WTC11 (cell line): ENCODE measurements around the gene PHKB. TPM values are rescaled to one million over a fixed set of nuclear protein-coding genes. Genes with fewer than 3 reads are reported as not detected.

Experiments
- ATAC-seq: fragments of 200-7000 bp; cut with Tn5 transposase; 2 replicates; pipeline ENCODE4 v1.10.0; 2021; ENCODE audit warnings: mild to moderate bottlenecking, moderate library complexity
- CTCF ChIA-PET: fragments of 300-600 bp; sonication (Branson Sonifier 250); formaldehyde crosslinking; loops from one replicate; lab custom pipeline; 2021; ENCODE audit warnings: antibody characterized with exemption; lab: Charles Lee
- POLR2A ChIA-PET: fragments of 350-600 bp; sonication (Branson Sonifier 250); formaldehyde crosslinking; loops from one replicate; lab custom pipeline; 2021; ENCODE audit warnings: antibody characterized with exemption; lab: Charles Lee
- DNase-seq: peaks from one replicate; pipeline ENCODE4 v3.0.0; 2021; ENCODE audit warnings: low spot score
- H3K27ac Mint-ChIP-seq: 2 replicates; pipeline ENCODE4 v1.8.0; 2021; ENCODE audit warnings: mixed read lengths
- H3K27me3 Mint-ChIP-seq: 2 replicates; pipeline ENCODE4 v1.8.0; 2021; ENCODE audit warnings: low read depth, mild to moderate bottlenecking, moderate library complexity, mixed read lengths
- H3K36me3 Mint-ChIP-seq: 2 replicates; pipeline ENCODE4 v1.8.0; 2021; ENCODE audit warnings: mixed read lengths
- H3K4me1 Mint-ChIP-seq: 2 replicates; pipeline ENCODE4 v1.8.0; 2022; ENCODE audit warnings: mixed read lengths
- H3K4me3 Mint-ChIP-seq: 2 replicates; pipeline ENCODE4 v1.8.0; 2021; ENCODE audit warnings: mild to moderate bottlenecking, moderate library complexity, mixed read lengths
- H3K9me3 Mint-ChIP-seq: 2 replicates; pipeline ENCODE4 v1.8.0; 2021; ENCODE audit warnings: mixed read lengths
- ATF1 ChIP-seq: sonication (generic); formaldehyde crosslinking; IDR thresholded peaks from 2 replicates; pipeline ENCODE4 v1.8.1; 2023; ENCODE audit warnings: mild to moderate bottlenecking, moderate library complexity, missing genetic modification reagents
- CBFB ChIP-seq: sonication (generic); formaldehyde crosslinking; IDR thresholded peaks from 2 replicates; pipeline ENCODE4 v1.8.1; 2022; ENCODE audit warnings: mild to moderate bottlenecking, low read depth, missing genetic modification reagents
- ELF4 ChIP-seq: sonication (generic); formaldehyde crosslinking; IDR thresholded peaks from 2 replicates; pipeline ENCODE4 v1.8.1; 2022; ENCODE audit warnings: low read depth, mild to moderate bottlenecking, moderate library complexity, missing genetic modification reagents
- ETV6 ChIP-seq: sonication (generic); formaldehyde crosslinking; IDR thresholded peaks from 2 replicates; pipeline ENCODE4 v1.8.1; 2022; ENCODE audit warnings: mild to moderate bottlenecking, missing genetic modification reagents
- FOXK1 ChIP-seq: sonication (generic); formaldehyde crosslinking; IDR thresholded peaks from 2 replicates; pipeline ENCODE4 v1.8.0; 2022; ENCODE audit warnings: mild to moderate bottlenecking, moderate library complexity, missing genetic modification reagents
- GRHL2 ChIP-seq: fragments of 250-450 bp; sonication (Bioruptor Pico); IDR thresholded peaks from 2 replicates; pipeline ENCODE4 v1.8.0; 2022; ENCODE audit warnings: mild to moderate bottlenecking, moderate library complexity; ENCODE audit not compliant: insufficient replicate concordance, severe bottlenecking
- HMGA2 ChIP-seq: fragments of 250-450 bp; sonication (Bioruptor Pico); IDR thresholded peaks from 2 replicates; pipeline ENCODE4 v1.4.0; 2021; ENCODE audit warnings: mild to moderate bottlenecking, moderate library complexity
- IRF2 ChIP-seq: sonication (generic); formaldehyde crosslinking; IDR thresholded peaks from 2 replicates; pipeline ENCODE4 v1.8.0; 2022; ENCODE audit warnings: low read depth, missing genetic modification reagents, borderline replicate concordance
- JAZF1 ChIP-seq: fragments of 250-450 bp; sonication (Bioruptor Pico); IDR thresholded peaks from 2 replicates; pipeline ENCODE4 v1.9.0; 2021; ENCODE audit warnings: moderate library complexity, mild to moderate bottlenecking, inconsistent platforms
- JUN ChIP-seq: sonication (generic); formaldehyde crosslinking; IDR thresholded peaks from 2 replicates; pipeline ENCODE4 v1.8.0; 2023; ENCODE audit warnings: mild to moderate bottlenecking, missing genetic modification reagents
- MYBL2 ChIP-seq: sonication (generic); formaldehyde crosslinking; IDR thresholded peaks from 2 replicates; pipeline ENCODE4 v1.8.1; 2023; ENCODE audit warnings: mild to moderate bottlenecking, moderate library complexity, missing genetic modification reagents
- NFATC4 ChIP-seq: fragments of 250-450 bp; sonication (Bioruptor Pico); IDR thresholded peaks from 2 replicates; pipeline ENCODE4 v1.9.0; 2021; ENCODE audit warnings: mild to moderate bottlenecking
- NFE2L1 ChIP-seq: sonication (generic); formaldehyde crosslinking; IDR thresholded peaks from 2 replicates; pipeline ENCODE4 v1.8.1; 2023; ENCODE audit warnings: missing genetic modification reagents
- NR2C2 ChIP-seq: sonication (generic); formaldehyde crosslinking; IDR thresholded peaks from 2 replicates; pipeline ENCODE4 v1.8.0; 2022; ENCODE audit warnings: mild to moderate bottlenecking, missing genetic modification reagents
- RELA ChIP-seq: sonication (generic); formaldehyde crosslinking; IDR thresholded peaks from 2 replicates; pipeline ENCODE4 v1.8.1; 2022; ENCODE audit warnings: missing genetic modification reagents, mild to moderate bottlenecking, borderline replicate concordance
- SP1 ChIP-seq: sonication (generic); formaldehyde crosslinking; conservative IDR thresholded peaks from 2 replicates; pipeline ENCODE4 v1.8.1; 2022; ENCODE audit warnings: missing genetic modification reagents
- TEAD1 ChIP-seq: sonication (generic); formaldehyde crosslinking; IDR thresholded peaks from 2 replicates; pipeline ENCODE4 v1.8.0; 2022; ENCODE audit warnings: mild to moderate bottlenecking, missing genetic modification reagents
- ZBTB21 ChIP-seq: sonication (generic); formaldehyde crosslinking; IDR thresholded peaks from 2 replicates; pipeline ENCODE4 v1.8.1; 2023; ENCODE audit warnings: mild to moderate bottlenecking, missing genetic modification reagents, borderline replicate concordance
- ZNF121 ChIP-seq: sonication (generic); formaldehyde crosslinking; IDR thresholded peaks from 2 replicates; pipeline ENCODE4 v1.8.0; 2023; ENCODE audit warnings: missing genetic modification reagents
- ZNF396 ChIP-seq: fragments of 250-450 bp; sonication (Bioruptor Pico); IDR thresholded peaks from 2 replicates; pipeline ENCODE4 v1.8.0; 2021; ENCODE audit warnings: mild to moderate bottlenecking, moderate library complexity, borderline replicate concordance
- ZNF671 ChIP-seq: fragments of 250-450 bp; sonication (Bioruptor Pico); IDR thresholded peaks from 2 replicates; pipeline ENCODE4 v1.8.0; 2021; ENCODE audit warnings: mild to moderate bottlenecking
- total RNA-seq: library from RNA; stranded (reverse); gene quantifications from 3 replicates; pipeline ENCODE4 v1.2.3, GENCODE V29; 2021
- TF ChIP-seq, protein P1 (sequence below): fragments of 250-450 bp; sonication (Bioruptor Pico); IDR thresholded peaks from 2 replicates; pipeline ENCODE4 v2.1.2; 2022; ENCODE audit warnings: mild to moderate bottlenecking, moderate library complexity
- TF ChIP-seq, protein P2 (sequence below): sonication (generic); formaldehyde crosslinking; IDR thresholded peaks from 2 replicates; pipeline ENCODE4 v1.8.1; 2023; ENCODE audit warnings: mild to moderate bottlenecking, missing genetic modification reagents
- TF ChIP-seq, protein P3 (sequence below): sonication (generic); formaldehyde crosslinking; IDR thresholded peaks from 2 replicates; pipeline ENCODE4 v1.8.1; 2022; ENCODE audit warnings: low read depth, mild to moderate bottlenecking, moderate library complexity, missing genetic modification reagents, borderline replicate concordance
- TF ChIP-seq, protein P4 (sequence below): sonication (generic); formaldehyde crosslinking; conservative IDR thresholded peaks from 2 replicates; pipeline ENCODE4 v1.8.1; 2022; ENCODE audit warnings: mild to moderate bottlenecking, missing genetic modification reagents
- TF ChIP-seq, protein P5 (sequence below): sonication (generic); formaldehyde crosslinking; IDR thresholded peaks from 2 replicates; pipeline ENCODE4 v1.8.1; 2023; ENCODE audit warnings: mild to moderate bottlenecking, missing genetic modification reagents
- TF ChIP-seq, protein P6 (sequence below): fragments of 250-450 bp; sonication (Bioruptor Pico); IDR thresholded peaks from 2 replicates; pipeline ENCODE4 v1.9.0; 2021; ENCODE audit warnings: mild to moderate bottlenecking

Gene PHKB
- total RNA-seq, 1 experiment from 2014 or later: 43.9 TPM

DNA sequence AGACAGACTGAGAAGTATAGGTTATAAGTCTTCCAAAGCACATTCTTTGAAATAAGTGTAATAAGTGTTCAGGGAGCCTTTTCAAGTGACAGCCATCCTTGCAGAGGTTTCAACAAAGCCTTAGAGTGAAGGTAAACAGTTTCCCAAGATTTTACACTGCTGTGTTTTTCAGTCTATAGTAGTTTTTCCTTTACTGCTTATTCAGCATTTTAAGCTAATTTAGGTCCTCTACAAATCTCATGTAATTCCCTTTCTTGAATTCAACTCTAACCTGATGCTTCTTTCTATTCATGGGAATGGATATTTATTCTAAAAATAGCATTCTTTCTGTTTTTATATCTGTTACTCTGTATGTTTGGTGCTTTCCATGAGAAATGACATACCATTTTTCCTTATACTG lies 211.3 kb downstream of the PHKB start:
- Mint-ChIP-seq H3K9me3 (no peaks in the 10 kb centered on the region; the same call in 1 of the 2 replicates), H3K4me1 (no peaks in the 10 kb centered on the region), H3K4me3 (no peak overlapping the region), H3K27ac (no peak overlapping the region), H3K27me3 (no peaks in the 10 kb centered on the region)
- ATAC-seq (no peak), DNase-seq (no peak)
- CTCF ChIA-PET: no interaction called here
- TF ChIP-seq, protein P1, sequence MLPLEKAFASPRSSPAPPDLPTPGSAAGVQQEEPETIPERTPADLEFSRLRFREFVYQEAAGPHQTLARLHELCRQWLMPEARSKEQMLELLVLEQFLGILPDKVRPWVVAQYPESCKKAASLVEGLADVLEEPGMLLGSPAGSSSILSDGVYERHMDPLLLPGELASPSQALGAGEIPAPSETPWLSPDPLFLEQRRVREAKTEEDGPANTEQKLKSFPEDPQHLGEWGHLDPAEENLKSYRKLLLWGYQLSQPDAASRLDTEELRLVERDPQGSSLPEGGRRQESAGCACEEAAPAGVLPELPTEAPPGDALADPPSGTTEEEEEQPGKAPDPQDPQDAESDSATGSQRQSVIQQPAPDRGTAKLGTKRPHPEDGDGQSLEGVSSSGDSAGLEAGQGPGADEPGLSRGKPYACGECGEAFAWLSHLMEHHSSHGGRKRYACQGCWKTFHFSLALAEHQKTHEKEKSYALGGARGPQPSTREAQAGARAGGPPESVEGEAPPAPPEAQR (CRISPR knock-in tag): no peak
- TF ChIP-seq, protein P2, sequence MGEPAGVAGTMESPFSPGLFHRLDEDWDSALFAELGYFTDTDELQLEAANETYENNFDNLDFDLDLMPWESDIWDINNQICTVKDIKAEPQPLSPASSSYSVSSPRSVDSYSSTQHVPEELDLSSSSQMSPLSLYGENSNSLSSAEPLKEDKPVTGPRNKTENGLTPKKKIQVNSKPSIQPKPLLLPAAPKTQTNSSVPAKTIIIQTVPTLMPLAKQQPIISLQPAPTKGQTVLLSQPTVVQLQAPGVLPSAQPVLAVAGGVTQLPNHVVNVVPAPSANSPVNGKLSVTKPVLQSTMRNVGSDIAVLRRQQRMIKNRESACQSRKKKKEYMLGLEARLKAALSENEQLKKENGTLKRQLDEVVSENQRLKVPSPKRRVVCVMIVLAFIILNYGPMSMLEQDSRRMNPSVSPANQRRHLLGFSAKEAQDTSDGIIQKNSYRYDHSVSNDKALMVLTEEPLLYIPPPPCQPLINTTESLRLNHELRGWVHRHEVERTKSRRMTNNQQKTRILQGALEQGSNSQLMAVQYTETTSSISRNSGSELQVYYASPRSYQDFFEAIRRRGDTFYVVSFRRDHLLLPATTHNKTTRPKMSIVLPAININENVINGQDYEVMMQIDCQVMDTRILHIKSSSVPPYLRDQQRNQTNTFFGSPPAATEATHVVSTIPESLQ (CRISPR knock-in tag): no peak
- TF ChIP-seq HMGA2 (CRISPR knock-in tag) (no peak), CBFB (CRISPR knock-in tag) (no peak), TEAD1 (CRISPR knock-in tag) (no peak), JAZF1 (CRISPR knock-in tag) (no peak), JUN (CRISPR knock-in tag) (no peak), NFATC4 (no peak), ZBTB21 (no peak), NFE2L1 (CRISPR knock-in tag) (no peak), ZNF121 (CRISPR knock-in tag) (no peak), MYBL2 (CRISPR knock-in tag) (no peak), RELA (CRISPR knock-in tag) (no peak), ZNF671 (CRISPR knock-in tag) (no peak), FOXK1 (CRISPR knock-in tag) (no peak)
- TF ChIP-seq, protein P3, sequence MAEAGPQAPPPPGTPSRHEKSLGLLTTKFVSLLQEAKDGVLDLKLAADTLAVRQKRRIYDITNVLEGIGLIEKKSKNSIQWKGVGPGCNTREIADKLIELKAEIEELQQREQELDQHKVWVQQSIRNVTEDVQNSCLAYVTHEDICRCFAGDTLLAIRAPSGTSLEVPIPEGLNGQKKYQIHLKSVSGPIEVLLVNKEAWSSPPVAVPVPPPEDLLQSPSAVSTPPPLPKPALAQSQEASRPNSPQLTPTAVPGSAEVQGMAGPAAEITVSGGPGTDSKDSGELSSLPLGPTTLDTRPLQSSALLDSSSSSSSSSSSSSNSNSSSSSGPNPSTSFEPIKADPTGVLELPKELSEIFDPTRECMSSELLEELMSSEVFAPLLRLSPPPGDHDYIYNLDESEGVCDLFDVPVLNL (CRISPR knock-in tag): no peak
- TF ChIP-seq, protein P4, sequence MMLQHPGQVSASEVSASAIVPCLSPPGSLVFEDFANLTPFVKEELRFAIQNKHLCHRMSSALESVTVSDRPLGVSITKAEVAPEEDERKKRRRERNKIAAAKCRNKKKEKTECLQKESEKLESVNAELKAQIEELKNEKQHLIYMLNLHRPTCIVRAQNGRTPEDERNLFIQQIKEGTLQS (CRISPR knock-in tag): no peak
- TF ChIP-seq, protein P5, sequence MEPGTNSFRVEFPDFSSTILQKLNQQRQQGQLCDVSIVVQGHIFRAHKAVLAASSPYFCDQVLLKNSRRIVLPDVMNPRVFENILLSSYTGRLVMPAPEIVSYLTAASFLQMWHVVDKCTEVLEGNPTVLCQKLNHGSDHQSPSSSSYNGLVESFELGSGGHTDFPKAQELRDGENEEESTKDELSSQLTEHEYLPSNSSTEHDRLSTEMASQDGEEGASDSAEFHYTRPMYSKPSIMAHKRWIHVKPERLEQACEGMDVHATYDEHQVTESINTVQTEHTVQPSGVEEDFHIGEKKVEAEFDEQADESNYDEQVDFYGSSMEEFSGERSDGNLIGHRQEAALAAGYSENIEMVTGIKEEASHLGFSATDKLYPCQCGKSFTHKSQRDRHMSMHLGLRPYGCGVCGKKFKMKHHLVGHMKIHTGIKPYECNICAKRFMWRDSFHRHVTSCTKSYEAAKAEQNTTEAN: no peak
- TF ChIP-seq, all 79 proteins: peak for 0
- POLR2A ChIA-PET: no interaction called here
- H3K36me3 Mint-ChIP-seq: peaks cover 4% of the 10 kb centered on the region; the same call in 1 of the 2 replicates

DNA sequence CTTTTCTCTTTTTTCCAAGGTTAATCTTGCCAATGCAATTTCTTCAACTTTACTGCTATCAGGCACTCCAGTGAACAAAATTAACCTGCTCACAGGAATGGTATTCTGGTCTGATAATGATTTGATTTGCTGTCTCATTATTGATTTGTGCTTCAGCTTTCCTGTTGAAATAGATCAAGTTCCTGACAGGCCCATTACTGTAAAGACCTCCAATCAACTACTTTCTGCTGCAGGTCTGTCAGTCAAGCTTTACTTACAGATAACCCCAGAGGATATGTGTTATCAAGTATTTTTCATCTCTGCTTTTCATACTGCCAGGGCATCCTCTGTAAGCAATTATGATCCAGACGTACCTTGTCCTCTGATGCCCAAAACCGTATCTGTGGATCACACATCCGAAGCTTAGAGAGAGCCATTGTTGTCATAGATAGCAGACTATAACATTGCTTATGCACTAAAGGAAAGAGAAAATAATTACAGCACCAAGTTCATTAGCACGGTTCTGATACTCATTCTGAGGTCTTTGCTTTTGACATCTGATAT lies 215.6 kb downstream of the PHKB start:
- DNase-seq (no peak), ATAC-seq (no peak)
- Mint-ChIP-seq H3K27ac (no peak overlapping the region), H3K4me3 (no peak overlapping the region), H3K27me3 (no peaks in the 10 kb centered on the region), H3K4me1 (no peaks in the 10 kb centered on the region), H3K9me3 (peaks cover 13% of the 10 kb centered on the region), H3K36me3 (peaks cover 13% of the 10 kb centered on the region)
- ChIA-PET POLR2A (no interaction called here), CTCF (no interaction called here)
- TF ChIP-seq, protein P6, sequence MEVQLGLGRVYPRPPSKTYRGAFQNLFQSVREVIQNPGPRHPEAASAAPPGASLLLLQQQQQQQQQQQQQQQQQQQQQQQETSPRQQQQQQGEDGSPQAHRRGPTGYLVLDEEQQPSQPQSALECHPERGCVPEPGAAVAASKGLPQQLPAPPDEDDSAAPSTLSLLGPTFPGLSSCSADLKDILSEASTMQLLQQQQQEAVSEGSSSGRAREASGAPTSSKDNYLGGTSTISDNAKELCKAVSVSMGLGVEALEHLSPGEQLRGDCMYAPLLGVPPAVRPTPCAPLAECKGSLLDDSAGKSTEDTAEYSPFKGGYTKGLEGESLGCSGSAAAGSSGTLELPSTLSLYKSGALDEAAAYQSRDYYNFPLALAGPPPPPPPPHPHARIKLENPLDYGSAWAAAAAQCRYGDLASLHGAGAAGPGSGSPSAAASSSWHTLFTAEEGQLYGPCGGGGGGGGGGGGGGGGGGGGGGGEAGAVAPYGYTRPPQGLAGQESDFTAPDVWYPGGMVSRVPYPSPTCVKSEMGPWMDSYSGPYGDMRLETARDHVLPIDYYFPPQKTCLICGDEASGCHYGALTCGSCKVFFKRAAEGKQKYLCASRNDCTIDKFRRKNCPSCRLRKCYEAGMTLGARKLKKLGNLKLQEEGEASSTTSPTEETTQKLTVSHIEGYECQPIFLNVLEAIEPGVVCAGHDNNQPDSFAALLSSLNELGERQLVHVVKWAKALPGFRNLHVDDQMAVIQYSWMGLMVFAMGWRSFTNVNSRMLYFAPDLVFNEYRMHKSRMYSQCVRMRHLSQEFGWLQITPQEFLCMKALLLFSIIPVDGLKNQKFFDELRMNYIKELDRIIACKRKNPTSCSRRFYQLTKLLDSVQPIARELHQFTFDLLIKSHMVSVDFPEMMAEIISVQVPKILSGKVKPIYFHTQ: no peak
- TF ChIP-seq GRHL2 (no peak), IRF2 (CRISPR knock-in tag) (no peak), ETV6 (CRISPR knock-in tag) (no peak), SP1 (no peak), ZNF396 (CRISPR knock-in tag) (no peak), ATF1 (CRISPR knock-in tag) (no peak), NR2C2 (CRISPR knock-in tag) (no peak), ELF4 (CRISPR knock-in tag) (no peak)
